GM19193 (cell line): ENCODE results near the gene OSBPL5.

Experiments used
- POLR2A ChIP-seq: IDR thresholded peaks from 4 replicates; pipeline ENCODE4 v1.6.1; 2011; ENCODE audit not compliant: insufficient read depth, insufficient read length; ENCODE audit errors: extremely low read depth

The OSBPL5 gene

DNA sequence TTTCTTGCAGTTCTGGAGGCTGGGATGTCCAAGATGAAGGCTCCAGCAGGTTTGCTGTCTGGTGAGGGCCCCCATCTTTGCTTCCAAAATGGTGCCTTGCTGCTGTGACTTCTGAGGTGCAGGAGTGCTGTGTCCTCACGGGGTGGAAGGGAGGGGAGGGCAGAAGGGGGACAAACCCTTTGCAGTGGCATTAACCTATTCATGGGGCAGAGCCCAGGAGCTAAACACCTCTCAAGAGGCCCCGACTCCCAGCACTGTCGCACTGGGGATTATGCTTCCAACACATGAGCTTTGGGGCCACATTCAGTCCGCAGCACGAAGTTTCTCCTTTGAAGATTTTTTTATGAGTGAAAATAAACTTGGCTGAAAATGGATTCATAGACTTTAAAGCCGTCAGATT lies 25.5 kb upstream of the OSBPL5 start:
- no peak for TF ChIP-seq POLR2A

DNA sequence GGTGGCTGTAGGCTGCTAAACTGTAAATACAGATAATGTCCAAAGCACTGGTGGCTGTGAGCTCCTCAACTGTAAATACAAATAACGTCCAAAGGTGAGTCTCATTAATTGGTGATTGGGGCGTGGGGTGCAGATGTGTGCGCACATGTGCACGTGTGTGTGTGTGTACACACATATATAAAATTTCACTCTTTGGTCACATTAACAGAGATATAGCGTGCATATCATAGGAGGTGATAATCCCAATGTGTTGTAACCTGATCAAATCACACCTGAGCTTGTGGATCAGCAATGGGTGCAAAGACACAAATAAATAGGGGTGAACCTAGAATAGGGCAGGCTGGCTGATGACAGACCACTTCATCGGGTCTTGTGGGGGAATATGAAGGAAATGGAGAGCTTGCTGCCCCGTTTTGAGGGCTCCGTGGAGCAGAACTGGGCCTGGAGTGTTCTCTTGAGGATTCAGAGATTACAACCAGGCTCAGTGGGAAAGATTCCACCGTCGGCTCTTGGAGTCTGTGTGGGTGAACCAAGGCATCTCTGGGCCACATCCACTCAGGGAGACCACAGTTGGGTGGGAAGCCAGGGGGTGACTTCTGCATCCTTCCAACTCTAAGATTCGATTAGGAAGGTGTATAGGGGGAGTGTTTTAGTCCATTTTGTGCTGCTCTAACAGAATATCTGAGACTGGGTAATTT lies 24.9 kb upstream of the OSBPL5 start:
- no peak for TF ChIP-seq POLR2A

DNA sequence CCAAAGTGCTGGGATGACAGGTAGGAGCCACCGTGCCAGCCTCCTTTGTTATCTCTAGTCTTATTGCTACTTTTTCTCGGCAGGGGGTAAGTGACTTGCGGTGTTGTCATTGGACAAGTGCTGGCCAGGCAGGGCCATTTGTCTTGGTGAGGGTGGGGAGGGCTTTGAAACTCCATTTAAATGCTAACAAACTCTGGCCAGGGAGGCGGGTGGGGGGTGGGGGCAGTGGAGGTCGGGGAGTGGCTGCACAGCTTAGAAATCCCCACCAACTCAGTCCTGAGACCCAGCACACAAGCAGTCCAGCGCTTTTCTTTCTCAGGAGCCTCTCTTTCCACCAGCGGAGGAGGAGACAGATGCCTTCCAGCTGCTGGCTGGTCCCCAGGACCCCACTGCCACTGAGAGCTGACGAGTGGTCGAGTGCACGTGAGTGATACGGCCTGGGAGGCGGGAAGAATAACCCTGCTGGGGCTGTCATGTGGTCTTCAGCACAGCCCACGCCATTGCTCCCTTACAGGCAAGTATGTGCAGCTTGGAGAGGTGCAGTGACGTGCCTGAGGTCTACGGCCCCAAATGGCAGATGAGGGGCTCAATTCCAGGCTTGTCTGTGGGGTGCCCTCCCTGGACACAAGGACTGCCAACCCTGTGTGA lies 24.2 kb upstream of the OSBPL5 start:
- TF ChIP-seq POLR2A: no peak

DNA sequence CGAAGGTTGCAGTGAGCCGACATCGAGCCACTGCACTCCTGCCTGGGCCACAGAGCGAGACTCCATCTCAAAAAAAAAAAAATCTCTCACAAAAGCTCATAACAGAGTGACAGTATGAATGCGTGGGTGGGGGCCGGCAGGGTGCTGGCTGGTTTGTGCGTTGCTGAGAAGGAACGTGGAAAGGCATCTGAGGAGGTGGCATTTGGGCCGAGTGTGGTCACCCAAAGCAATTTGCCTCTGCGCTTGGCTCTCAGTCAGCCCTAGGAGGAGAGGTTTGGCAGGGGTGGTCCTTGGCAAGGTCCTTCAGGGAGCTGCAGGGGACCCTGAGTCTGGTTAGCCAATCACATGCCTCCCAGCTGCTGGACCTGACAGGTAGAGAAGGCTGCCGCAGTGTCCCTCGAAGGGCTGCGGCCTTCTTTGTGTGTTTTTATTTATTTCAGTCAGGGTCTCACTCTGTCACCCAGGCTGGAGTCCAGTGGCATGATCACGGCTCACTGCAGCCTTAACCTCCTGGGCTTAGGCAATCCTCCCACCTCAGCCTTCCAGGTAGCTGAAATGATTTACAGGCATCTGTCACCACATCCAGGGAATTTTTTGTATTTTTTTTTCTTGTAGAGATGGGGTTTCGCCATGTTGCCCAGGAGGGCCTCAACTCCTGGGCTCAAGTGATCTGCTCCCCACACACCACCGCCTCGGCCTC lies 23.5 kb upstream of the OSBPL5 start:
- TF ChIP-seq POLR2A: no peak

DNA sequence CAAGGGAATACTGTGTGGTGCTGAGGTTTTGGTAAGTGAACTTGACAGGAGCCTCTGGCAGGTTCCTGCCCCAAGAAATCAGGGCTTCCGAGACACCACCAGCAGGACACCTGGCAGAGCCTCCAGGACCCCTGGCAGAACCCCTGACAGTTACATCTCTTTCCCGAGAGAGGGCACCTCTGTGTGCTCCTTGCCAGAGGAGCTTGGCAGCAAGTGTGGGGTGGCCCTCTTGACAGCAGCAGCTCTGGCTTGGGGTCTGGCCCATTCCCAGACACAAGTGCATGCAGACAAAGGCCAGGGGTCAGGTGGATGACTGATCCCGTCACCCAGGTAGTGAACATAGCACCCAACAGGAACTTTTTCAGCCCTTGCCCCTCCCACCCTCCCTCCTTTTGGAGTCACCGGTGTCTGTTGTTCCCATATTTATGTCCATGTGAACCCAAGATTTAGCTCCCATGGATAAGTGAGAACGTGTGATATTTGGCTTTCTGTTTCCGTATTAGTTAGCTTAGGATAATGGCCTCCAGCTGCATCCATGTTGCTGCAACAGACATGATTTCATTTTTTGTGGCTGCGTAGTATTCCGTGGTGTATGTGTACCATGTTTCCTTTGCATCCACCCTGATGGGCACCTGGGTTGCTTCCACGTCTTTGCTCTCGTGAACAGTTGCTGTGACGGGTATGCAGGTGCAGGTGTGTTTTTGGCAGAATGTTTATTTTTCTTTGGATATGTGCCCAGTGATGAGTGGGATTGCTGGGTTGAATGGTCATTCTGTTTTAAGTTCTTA lies 21.2 kb upstream of the OSBPL5 start:
- TF ChIP-seq POLR2A: no peak

DNA sequence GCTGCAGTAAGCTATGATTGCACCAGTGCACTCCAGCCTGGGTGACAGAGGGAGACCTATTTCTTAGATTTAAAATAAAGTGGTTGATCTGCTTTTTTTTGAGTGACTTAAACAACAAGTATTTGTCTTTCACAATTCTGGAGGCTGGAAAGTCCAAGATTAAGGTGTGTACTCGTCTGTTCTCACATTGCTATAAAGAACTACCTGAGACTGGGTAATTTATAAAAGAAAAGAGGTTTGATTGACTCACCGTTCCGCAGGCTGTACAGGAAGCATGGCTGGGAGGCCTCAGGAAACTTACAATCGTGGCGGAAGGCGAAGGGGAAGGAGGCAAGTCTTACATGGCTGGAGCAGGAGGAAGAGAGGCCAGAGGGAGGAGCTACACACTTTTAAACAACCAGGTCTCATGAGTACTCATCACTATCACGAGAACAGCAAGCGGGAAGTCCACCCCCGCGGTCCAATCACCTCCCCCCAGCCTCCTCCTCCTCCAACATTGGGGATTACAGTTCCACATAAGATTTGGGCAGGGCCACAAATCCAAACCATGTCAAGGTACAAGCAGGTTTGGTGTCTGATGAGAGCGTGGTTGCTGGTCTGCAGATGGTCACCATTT lies 19.7 kb upstream of the OSBPL5 start:
- no peak for TF ChIP-seq POLR2A

DNA sequence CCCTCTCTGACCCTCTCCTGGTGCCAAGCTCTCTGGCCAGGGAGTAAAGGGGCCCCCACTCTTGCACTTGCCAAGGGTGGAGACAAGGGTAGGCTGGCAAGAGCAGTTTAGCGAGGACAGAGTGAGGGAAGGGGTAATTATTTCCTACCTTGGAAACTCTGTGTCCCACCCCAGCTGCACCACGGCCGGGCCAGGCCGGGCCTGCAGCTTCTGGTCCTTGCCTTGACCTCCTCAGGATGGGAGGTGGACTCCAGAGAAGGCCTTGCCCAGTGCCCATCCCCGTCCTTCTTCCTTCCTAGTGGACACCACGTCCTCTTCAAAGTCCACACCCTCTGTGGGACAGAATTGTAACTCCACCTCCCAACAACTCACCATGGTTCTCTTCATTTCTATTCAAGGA lies 18.4 kb upstream of the OSBPL5 start:
- TF ChIP-seq POLR2A: no peak

DNA sequence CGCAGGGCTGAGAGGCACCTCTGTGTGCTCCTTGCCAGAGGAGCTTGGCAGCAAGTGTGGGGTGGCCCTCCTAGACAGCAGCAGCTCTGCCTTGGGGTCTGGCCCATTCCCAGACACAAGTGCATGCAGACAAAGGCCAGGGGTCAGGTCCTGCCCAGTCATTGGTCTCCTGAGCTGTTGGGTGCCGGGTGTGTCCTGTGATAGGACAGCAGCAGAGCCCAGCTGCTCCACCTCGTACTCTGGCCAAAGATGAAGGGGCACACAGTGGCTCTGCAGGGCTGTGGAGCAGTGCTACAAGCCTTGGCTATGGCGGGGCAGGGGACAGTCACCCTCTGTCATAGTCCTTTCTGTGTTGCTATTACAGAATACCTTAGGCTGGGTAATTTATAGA lies 17.3 kb upstream of the OSBPL5 start:
- no peak for TF ChIP-seq POLR2A

DNA sequence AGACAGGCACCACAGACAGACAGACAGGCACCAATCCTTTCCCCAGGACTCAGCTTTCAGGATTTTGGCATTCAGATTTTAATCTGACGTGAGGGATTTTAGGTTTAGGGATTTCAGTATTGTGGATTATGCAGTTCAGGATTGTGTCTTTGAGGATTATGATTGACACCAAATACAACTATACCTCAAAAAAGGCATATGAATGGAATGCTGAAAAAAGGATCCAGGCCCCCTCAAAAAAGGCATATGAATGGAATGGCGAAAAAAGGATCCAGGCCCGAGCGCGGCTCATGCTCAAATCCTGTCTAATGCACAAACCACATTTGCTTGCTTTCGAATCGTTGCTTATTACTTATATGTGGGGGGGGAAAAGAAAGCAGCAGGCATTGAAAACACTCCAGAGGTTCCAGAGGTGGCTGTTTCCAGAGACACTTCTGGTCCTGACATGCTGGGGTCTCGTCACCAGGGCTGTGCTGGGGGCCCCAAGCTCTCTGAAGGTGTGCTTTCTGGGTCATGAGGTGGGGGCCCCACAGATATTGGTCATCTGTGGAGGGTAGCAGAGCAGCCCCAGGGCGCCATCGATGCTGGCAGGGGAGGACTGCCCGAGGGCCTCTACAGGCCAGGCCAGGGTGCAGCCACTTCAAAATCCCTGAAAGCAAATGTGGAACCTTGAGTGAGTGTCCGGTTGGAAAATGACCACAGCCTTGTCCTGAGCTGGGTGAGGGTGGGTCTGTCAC lies 16.8 kb upstream of the OSBPL5 start:
- no peak for TF ChIP-seq POLR2A

DNA sequence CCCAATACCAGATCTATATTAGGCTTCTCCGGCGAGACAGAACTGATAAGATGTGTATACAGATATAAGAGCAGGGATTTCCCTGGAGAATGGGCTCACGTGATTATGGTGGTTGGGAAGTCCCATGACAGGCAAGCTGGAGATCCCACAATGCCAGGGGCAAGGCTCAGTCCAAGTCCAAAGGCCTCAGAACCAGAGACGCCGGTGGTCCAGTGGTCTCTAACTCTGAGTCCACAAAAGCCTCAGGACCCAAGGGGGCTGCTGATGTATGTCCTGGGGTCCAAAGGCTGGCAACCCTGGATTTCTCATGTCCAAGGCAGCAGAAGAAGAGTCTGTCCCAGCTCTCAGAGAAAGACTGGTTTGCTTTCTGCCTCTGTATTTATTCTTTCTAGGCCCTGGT lies 15.8 kb upstream of the OSBPL5 start:
- no peak for TF ChIP-seq POLR2A

DNA sequence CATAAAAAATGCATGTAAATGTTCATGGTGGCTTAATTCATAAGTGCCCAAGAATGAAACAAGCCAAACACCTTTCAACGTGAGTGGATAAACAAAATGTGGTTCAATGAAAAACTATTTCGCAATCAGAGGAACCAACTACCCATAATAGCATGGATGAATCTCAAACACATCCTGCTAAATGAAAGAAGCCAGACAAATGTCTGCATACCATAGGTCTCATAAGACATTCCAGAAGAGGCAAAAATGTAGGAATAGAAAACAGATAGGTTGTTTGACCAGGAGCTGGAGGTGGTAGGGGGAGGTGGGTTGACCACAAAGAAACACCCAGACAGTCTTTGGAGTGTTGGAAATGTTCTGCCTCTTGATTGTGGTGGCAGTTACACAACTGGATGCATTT lies 13.2 kb upstream of the OSBPL5 start:
- TF ChIP-seq POLR2A: no peak

DNA sequence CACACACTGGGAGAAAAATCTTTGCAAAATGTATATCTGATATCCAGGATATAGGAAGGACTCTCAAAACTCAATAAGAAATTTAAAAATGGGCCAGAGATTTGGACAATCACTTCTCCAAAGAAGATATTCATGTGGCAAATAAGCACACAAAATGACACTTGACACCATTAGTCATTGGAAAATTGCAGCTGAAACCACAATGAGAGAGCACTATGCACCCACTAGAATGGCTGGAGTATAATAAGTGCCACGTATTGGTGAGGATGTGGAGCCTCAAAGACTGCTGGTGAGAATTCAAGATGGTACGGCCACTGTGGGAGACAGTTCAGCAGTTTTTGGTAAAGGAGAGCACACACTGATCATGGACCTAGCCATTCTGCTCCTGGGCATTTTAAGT lies 12.8 kb upstream of the OSBPL5 start:
- no peak for TF ChIP-seq POLR2A

DNA sequence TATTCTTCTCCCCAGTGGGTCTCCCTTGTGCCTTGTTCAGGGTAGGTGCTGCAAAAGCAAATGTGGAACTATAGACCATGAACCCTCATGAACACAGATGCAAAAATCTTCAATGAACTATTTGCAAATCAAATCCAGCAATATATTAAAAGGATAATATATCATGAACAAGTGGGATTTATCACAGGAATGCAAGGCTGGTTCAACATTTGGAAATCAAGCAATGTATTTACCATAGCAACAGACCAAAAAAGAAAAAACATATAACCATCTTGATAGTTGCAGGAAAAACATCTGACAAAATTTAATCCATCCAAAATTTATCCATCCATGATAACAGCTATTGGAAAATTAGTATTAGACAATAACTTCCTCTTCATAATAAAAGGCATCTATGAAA lies 11.4 kb upstream of the OSBPL5 start:
- no peak for TF ChIP-seq POLR2A

DNA sequence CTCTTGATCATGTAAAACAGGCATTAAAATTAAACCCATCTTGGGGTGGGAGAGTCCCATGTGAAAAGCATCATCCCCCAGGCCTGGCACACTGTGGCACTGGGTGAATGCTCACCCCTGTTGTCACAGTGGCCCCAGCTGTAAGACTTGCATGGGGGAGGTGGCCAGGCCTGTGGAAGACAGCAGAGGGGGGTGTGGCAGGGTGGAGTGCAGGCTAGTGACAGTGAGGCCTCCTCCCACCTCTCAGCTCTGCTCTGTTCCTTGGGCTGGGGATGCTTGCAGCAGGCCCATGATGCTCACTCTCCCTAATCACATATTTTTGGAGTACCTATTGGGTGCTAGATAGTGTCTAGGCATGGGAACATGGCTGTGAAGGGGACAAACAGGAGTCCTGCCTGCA lies 10.1 kb upstream of the OSBPL5 start:
- TF ChIP-seq POLR2A: no peak
